Measurements from ENCODE around the gene INHBE.
"Not testable (repeated sequence)": the region's sequence is repeated elsewhere in the genome, so short reads cannot be mapped to it uniquely, and the experiment has no call there.

Gene INHBE

GRCh38 chr12:57435293-57435692 is 19.8 kb upstream of the INHBE start:
- H3K27ac ChIP-seq (ENCODE audit: low read depth, low read length), result no peak overlapping the region
- no peaks in the 10 kb centered on the region for H3K36me3 ChIP-seq (ENCODE audit: low read length)
- no peak overlapping the region for H2AFZ ChIP-seq (ENCODE audit: low read depth, low read length, severe bottlenecking)
- peaks cover 7% of the 10 kb centered on the region for H3F3A ChIP-seq (ENCODE audit: insufficient read depth)
- peaks cover under 1% of the 10 kb centered on the region; the same call in 1 of the 2 replicates for H3K79me2 ChIP-seq (ENCODE audit: insufficient read depth, low read length)
- no peak overlapping the region for H3K4me2 ChIP-seq (ENCODE audit: low read depth, low read length, poor library complexity, severe bottlenecking)
- no peaks in the 10 kb centered on the region for H3K9me2 ChIP-seq (replicated peaks; ENCODE audit: insufficient read depth, low read length)
- H3K27me3 ChIP-seq (ENCODE audit: low read length), result no peaks in the 10 kb centered on the region
- no peaks in the 10 kb centered on the region for H4K20me1 ChIP-seq (ENCODE audit: low read depth, low read length)
- no peak overlapping the region for H3K4me3 ChIP-seq (ENCODE audit: insufficient read depth, low read length, poor library complexity, severe bottlenecking)
- H3K9me3 ChIP-seq (ENCODE audit: insufficient read depth, low read length), result no peaks in the 10 kb centered on the region
- TF ChIP-seq CTCF (IDR thresholded peaks at IDR 0.05; ENCODE audit: insufficient read depth, low read length, poor library complexity, severe bottlenecking), result no peak
- no peak for TF ChIP-seq EZH2phosphoT487 (conservative IDR thresholded peaks at IDR 0.05; ENCODE audit: low read length)
- H3K9ac ChIP-seq (ENCODE audit: low read length), result no peak overlapping the region

- Histone ChIP-seq H3K9me2 (replicated peaks; ENCODE audit: insufficient read depth, low read length) (no peaks in the 10 kb centered on the region), H3K79me2 (ENCODE audit: insufficient read depth, low read length) (no peaks in the 10 kb centered on the region), H3K9me3 (ENCODE audit: insufficient read depth, low read length) (no peaks in the 10 kb centered on the region)
These were observed 16.7 kb upstream of the INHBE start for GRCh38 chr12:57438400-57438799.

GRCh38 chr12:57439762-57440266 is 15.3 kb upstream of the INHBE start:
- Histone ChIP-seq H3K9ac (ENCODE audit: low read length) (no peak overlapping the region), H2AFZ (ENCODE audit: low read depth, low read length, severe bottlenecking) (no peak overlapping the region), H3F3A (ENCODE audit: insufficient read depth) (0 out of 2 replicates have a peak, but pooled peaks cover under 1% of the 10 kb centered on the region), H3K27me3 (ENCODE audit: low read length) (peaks cover 3% of the 10 kb centered on the region; the same call in 1 of the 2 replicates), H3K27ac (ENCODE audit: low read depth, low read length) (no peak overlapping the region), H3K79me2 (ENCODE audit: insufficient read depth, low read length) (no peaks in the 10 kb centered on the region), H3K4me2 (ENCODE audit: low read depth, low read length, poor library complexity, severe bottlenecking) (no peak overlapping the region), H3K36me3 (ENCODE audit: low read length) (no peaks in the 10 kb centered on the region), H3K9me3 (ENCODE audit: insufficient read depth, low read length) (no peaks in the 10 kb centered on the region), H3K4me3 (ENCODE audit: insufficient read depth, low read length, poor library complexity, severe bottlenecking) (no peak overlapping the region), H3K9me2 (replicated peaks; ENCODE audit: insufficient read depth, low read length) (no peaks in the 10 kb centered on the region), H4K20me1 (ENCODE audit: low read depth, low read length) (no peaks in the 10 kb centered on the region)
- TF ChIP-seq EZH2phosphoT487 (conservative IDR thresholded peaks at IDR 0.05; ENCODE audit: low read length) (no peak), CTCF (IDR thresholded peaks at IDR 0.05; ENCODE audit: insufficient read depth, low read length, poor library complexity, severe bottlenecking) (no peak)

More at GRCh38 chr12:57438400-57438799, 16.7 kb upstream of the INHBE start:
- Histone ChIP-seq H3F3A (ENCODE audit: insufficient read depth) (no peaks in the 10 kb centered on the region), H3K36me3 (ENCODE audit: low read length) (no peaks in the 10 kb centered on the region), H3K9ac (ENCODE audit: low read length) (no peak overlapping the region), H3K27ac (ENCODE audit: low read depth, low read length) (no peak overlapping the region), H3K4me3 (ENCODE audit: insufficient read depth, low read length, poor library complexity, severe bottlenecking) (no peak overlapping the region), H2AFZ (ENCODE audit: low read depth, low read length, severe bottlenecking) (no peak overlapping the region), H3K27me3 (ENCODE audit: low read length) (peaks cover 3% of the 10 kb centered on the region; the same call in 1 of the 2 replicates), H3K4me2 (ENCODE audit: low read depth, low read length, poor library complexity, severe bottlenecking) (no peak overlapping the region), H4K20me1 (ENCODE audit: low read depth, low read length) (no peaks in the 10 kb centered on the region)
- TF ChIP-seq CTCF (IDR thresholded peaks at IDR 0.05; ENCODE audit: insufficient read depth, low read length, poor library complexity, severe bottlenecking), result no peak
- no peak for TF ChIP-seq EZH2phosphoT487 (conservative IDR thresholded peaks at IDR 0.05; ENCODE audit: low read length)

- H3K27me3 ChIP-seq (ENCODE audit: low read length); H3K9me2 ChIP-seq (replicated peaks; ENCODE audit: insufficient read depth, low read length); H2AFZ ChIP-seq (ENCODE audit: low read depth, low read length, severe bottlenecking); H3K36me3 ChIP-seq (ENCODE audit: low read length); H3F3A ChIP-seq (ENCODE audit: insufficient read depth); H3K4me3 ChIP-seq (ENCODE audit: insufficient read depth, low read length, poor library complexity, severe bottlenecking); H3K79me2 ChIP-seq (ENCODE audit: insufficient read depth, low read length); H3K27ac ChIP-seq (ENCODE audit: low read depth, low read length); H3K9me3 ChIP-seq (ENCODE audit: insufficient read depth, low read length); H3K9ac ChIP-seq (ENCODE audit: low read length); H3K4me2 ChIP-seq (ENCODE audit: low read depth, low read length, poor library complexity, severe bottlenecking); H4K20me1 ChIP-seq (ENCODE audit: low read depth, low read length): not testable (repeated sequence)
These were observed 13.7 kb upstream of the INHBE start for GRCh38 chr12:57441393-57441792.
